Limb (tissue), 2 donors: ENCODE data around the gene TFG.

Source experiments
- DNase-seq, 2 donors: peaks; one replicate each; pipeline ENCODE4 v3.0.0-alpha.2; 2016; ENCODE audit errors: extremely low spot score in 2 of 2

Gene TFG

DNA sequence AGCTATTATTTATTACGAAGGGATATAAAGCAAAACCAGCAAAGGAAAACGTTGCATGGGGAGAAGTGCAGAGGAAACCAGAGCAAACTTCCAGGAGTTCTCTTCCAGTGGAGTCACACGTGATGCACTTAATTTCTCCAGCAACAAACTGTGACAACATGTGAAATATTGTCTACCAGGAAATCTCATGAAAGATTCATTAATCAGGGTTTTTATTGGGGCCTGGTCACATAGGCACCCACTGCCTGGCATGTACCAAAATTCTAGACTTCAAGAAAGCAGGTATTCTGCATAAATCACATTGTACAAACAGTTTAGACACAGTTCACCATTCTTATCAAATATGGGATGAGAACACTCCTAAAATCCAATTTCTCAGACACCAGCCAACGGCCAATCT, 5.4 kb upstream of the TFG start:
- no peak for DNase-seq

DNA sequence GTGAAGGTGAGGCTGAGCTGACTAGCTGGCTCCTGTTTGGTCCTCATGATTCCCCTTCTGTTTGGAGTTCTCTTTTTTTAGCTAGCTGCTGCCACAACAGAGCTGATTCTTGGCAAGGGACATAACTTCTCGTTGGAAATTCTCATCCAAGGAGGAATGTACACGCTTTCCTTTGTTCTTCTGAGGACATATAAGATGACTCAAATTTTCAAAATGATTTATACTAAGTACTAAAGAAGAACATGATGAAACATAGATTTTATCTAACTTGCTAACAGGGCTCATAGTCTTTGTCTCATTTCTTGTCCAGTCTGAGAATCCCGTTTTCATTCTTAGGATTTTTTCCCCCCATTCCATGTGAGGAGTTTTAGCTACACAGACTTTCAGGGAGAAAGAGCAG, 2.9 kb upstream of the TFG start:
- DNase-seq = no peak

DNA sequence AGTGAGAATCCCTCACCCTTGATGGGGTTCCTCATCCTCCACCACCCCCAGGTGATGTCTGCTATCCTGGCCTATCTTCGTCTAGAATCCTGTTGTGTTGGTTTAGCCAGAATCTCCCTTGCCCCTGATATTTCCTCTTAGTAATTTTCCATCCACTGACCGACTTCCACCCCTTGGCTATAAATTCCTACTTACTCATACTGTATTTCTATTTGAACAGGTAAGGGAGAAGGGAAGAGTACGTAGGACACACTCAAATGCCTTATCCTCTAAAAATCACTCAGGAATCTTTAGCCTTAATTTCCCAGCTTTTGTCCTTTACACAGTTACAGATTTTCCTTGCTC, 678 bp upstream of the TFG start:
- no peak for DNase-seq

DNA sequence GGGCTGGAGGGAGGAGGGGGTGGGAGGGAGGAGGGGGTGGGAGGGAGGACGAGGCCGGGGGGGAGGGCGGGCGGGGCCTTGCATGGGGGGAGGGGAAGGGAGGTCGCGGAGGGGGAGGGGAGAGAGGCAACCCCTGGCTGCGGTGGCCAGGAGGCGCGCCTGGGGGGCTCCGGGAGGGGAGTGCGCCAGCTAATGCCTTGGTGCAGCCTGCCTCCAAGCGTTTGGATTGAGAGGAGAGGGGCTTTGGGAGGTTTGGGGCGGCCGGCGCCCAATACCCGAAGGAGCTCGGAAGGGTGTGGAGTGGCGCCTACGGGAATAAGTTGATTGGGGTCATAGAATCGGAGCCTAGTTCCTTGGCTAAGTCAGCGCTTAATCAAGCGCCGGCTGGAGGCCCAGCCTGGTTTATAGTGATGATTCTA, 557 bp downstream of the TFG start:
- DNase-seq = peak; percentile 78 to 86

DNA sequence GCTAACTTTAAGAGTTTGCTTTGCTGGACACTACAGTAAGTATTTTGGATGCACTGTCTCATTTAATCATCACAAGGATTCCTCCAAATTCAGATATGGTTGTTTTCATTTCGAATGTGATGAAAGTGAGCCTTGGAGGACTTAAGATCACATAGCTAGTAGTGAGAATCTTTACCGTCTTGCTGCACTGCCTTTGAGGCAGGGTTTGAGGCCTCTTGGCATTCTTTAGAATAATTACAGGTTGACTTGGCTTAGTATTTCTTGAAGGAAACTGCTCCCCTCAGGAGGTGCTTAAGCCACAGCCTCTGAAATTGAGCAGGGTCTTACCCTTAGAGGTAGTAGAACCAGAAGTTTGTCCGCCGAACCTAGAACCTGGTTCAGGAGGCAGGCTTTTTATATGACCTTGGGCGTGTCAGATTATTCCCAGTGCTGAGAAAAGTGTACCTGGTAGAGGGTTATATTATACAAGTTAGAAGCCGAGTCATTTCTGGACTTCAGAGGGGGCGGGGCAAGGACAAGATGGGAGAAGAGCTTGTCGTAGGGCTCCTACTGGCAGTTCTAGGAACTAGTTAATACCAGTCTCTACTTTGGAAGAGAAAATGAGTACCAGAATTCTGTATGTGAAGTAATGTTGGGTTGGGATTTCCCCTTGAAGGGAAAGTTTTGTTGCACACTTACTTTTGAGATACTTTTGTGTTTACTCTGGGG, 1.1 kb downstream of the TFG start:
- DNase-seq = peak; percentile 48 to 60

DNA sequence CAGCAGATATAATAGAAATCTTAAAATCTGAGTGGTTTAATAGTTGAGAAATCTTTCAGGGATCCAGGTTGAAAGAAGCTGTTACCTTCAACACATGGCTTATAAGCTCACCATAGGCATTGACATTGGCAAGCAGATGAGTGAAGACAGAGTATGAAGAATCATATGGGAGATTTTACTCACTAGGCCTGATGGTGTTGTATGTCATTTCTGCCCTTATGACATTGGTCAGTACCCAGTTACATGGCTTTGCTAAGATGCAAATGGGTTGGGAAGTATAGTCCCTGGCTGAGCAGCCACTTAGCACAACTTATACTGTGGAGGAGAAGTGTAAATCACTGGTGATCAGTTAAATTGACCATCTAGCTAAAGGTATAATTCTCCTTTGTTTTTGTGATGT, 5.9 kb downstream of the TFG start:
- DNase-seq = no peak

DNA sequence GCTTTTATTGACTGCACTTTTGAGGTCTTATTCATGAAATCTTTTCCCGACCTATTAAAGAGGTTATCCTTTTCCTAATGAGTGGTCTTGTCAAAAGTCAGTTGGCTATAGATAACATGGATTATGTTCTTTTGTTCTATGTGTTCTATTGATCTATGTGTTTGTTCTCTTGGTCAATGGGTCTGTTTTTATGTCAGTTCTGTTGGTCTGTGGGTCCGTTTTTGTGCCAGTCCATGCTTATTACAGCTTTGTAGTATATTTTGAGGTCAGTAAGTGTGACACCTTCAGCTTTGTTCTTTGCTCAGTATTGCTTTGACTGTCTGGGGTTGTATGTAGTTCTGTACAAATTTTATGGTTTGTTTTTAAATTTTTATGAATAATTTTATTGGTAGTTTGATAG, 7.8 kb downstream of the TFG start:
- DNase-seq = no peak

DNA sequence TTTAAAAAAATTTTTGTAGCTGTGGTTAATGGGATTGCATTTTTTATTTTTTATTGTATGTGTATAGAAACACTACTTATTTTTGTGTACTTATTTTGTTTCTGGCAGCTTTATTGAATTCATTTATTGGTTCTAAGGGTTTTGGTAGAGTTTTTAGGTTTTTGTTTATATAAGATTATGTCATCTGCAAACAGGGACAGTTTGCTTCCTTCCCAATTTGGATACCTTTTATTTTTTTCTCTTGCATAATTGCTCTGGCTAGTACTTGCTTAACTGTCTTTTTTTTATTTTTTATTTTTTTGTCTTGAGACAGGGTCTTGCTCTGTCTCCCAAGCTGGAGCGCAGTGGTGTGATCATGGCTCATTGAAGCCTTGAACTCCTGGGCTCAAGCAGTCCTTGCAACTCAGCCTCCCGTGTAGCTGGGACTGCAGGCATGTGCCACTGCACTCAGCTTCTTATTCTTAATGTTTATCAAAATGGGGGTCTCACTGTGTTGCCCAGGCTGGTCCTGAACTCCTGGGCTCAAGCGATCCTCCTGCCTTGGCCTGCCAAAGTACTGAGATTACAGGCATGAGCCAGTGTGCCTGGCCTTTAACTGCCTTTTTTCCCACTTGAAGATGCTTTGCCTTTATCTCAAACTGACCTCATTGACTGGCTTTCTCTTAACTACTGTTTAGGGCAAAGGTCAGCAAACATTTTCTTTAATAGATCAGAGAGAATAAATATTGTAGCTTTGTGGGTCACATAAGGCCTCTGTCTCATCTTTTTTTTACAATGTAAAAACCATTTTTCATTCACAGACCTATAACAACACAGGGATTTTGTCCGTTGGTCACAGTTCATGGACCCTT, 8.6 kb downstream of the TFG start:
- DNase-seq = no peak

DNA sequence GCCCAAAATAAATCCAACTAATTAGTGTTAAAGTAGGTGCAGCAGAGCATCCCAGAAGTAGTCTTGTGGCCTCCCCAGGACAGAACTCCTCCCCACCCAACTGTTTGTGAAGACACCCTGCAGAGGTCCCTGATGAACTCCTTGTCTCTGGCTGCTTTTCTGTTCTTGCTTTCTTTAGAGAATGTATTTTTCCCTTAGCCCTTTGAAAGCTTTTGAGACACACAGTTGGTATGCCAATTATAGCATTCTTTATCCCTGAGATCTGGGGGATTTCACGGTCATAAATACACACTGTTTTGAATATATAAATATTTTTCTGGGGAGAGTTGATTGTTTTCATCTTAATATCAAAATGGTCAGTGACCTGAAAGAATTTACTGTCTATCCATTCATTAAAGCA, 9.8 kb downstream of the TFG start:
- no peak for DNase-seq

DNA sequence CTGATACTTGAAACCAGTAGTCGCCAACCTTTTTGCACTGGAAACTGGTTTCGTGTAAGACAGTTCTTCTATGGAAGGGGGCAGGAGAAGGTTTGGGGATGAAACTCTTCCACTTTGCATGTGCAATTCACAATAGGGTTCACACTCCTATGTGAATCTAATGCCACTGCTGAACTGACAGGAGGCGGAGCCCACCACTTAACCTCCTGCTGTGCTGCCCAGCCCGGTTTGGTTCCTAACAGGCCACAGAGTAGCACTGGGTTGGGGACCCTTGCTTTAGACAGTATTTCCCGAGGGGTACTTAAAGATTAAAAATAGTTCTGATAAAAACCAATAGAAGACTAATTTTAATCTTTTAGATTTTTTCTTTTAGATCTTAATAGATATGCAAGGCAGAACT, 11.1 kb downstream of the TFG start:
- DNase-seq = no peak

DNA sequence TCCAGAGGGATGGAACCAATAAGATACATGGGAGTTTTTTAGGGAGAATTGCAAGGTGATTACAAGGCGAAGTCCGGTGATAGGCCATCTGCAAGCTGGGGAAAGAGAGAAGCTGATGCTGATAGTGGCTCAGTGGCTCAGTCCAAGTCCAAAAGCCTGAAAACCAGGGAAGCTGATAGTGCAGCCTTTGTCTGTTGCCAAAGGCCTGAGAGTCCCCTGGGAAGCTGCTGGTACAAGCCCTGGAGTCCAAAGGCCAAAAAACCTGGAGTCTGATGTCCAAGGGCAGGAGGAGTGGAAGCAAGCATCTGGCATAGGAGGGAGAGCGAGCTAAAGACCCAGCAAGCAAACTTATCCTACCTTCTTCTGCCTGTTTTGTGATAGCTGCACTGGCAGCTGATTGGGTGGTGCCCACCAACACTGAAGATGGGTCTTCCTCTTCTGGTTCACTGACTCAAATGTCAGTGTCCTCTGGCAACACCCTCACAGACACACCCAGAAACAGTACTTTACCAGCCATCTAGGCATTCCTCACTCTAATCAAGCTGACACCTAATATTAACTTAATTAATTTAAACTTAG, 16.7 kb downstream of the TFG start:
- no peak for DNase-seq

DNA sequence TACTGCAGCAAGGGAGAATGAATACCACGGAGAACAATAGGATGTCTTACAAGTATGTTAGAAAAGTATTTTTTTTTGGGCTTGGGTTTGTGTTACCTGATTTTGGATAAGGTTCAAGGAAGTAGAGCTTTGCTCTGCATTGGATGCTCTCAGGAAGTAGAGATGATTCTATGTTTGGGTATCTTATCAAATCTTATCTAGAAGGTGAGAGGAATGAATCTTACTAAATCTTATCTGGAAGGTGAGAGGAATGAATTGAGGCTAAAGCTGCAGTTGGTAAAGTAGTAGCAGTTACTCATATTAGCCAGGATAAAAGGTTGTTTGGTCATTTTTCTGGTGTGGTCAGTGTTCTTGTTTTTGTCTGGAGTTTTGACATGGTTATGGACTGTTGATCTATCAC, 17.4 kb downstream of the TFG start:
- no peak for DNase-seq

DNA sequence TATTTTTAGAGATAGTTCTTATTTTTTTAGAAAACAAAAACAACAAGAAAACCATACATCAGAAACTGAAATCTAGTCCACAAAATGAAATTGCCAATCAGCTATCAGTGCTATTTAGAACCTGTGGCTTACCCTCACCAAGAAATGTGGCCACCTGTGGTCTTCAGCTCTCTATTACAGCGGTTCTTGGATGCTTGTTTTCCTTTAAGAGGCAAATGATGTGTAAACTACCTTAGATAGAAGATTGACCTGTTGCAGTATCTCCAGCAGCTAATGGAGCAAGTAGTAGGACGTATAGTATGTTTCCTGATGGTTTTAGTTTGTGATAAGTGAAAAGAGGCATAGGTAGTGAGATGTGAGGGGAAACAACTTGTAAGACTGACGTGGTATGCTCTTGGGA, 21.2 kb downstream of the TFG start:
- no peak for DNase-seq

DNA sequence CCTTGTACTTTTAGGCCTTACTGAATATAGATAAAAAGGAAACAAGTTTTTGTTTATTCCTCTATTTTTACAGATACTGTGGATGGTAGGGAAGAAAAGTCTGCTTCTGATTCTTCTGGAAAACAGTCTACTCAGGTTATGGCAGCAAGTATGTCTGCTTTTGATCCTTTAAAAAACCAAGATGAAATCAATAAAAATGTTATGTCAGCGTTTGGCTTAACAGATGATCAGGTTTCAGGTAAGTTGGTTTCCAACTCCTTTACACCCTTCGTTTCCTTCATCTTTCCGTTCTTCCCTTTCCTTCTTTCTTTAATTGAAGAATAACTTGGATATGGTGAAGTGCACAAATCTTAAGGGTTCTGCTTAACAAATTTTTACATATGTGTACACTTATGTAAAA, 23.1 kb downstream of the TFG start:
- DNase-seq = no peak

DNA sequence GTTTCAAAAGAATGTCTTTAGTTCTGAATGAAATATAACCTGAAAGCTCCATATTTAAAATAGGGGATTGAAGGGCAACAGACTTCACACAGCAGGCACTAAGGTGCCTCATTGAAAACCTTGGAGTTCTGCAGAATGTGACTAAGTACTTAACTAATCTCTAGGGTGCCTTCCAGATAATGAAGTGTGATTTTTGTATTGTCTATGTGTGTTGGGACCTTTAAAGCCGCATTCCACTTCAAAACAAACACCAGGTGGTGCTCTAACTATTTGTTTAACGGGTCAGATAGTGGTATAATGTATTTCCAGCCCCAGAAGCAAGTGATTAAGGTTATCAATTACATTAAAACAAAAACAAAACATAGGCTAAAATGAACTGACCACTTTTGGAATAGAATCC, 28.0 kb downstream of the TFG start:
- DNase-seq = no peak

DNA sequence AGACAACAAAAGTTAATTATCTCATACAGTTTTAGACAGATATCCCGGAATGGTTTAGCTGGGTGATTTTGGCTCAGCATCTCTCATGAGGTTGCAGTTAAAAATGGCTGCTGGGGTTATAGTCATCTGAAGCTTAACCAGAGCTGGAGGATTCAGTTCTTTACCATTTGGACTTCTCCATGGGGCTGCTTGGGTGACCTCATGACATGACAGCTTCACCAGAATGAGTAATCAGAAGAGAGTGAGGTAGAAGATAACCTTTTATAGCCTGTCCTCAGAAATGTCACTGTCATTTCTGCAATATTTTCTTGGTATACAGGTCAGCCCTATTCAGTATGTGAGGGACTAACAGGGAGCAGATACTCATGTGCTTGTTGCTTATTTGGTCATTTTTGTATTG, 30.9 kb downstream of the TFG start:
- DNase-seq = no peak

DNA sequence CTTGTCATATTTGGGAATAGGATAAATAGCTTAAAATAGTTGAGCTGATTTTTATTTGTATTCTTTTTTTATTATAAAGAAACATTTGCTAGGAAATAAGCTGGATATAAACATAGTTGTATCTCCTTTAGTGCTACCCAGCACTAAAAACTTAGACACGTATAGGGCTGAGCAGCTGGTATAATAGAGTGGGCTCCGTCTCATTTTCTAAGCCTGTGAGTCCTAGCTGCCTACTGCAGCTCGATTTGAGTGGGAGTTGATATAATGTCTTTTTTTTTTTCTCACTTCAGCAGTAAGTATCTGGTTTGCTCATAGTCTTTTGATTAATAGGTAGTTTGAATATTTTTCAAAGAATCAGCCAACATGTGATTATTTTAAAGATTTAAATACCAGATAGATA, 34.2 kb downstream of the TFG start:
- DNase-seq = no peak

DNA sequence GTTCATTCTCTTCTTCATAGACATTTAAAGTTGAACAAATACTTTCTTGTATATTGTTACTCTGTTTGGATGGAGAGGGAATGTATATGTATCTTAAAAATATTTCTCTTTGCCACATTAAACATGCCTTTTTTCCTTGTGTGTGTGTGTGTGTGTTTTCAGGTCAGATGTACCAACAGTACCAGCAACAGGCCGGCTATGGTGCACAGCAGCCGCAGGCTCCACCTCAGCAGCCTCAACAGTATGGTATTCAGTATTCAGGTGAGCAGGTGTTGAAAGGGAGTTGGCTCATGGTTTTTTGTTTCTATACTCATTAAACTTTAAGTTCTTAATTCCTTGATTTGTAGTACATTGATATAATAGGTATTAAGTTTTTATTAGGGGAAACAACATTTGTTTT, 35.4 kb downstream of the TFG start:
- DNase-seq = no peak

DNA sequence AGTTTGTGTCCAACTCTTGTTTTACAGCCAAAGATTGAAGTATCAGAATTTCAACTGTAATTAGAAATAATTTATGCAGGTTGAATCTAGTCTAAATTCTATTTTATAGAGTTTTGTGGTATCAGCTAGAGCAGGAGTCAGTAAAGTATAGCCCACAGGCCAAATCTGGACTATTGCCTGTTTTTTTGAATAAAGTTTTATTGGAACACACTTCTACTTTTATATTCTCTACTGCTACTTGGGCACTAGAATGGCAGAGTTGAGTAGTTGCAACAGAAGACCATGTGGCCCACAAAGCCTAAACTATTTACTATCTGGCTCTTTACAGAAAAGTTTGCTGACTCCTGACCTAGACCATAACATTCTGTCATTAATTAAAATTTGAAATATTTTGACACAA, 36.3 kb downstream of the TFG start:
- no peak for DNase-seq

DNA sequence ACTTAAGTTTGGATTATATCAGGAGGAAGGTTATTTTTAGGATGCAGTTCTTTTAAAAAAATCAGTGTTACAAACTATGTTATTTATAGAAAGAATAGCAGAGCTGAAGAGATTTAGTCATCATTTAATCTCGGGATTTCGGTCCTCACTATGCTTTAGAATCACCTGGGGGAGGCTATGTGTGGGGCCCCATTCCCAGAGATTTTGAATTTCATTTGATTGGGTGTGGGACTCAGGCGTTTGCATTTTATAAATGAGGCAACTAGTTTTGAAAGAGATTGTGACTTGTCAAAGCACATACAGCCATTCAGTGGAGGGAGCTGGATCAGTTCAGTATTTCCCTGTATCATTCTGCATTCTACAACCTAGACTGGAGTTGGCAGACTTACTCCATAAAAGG, 36.8 kb downstream of the TFG start:
- no peak for DNase-seq

DNA sequence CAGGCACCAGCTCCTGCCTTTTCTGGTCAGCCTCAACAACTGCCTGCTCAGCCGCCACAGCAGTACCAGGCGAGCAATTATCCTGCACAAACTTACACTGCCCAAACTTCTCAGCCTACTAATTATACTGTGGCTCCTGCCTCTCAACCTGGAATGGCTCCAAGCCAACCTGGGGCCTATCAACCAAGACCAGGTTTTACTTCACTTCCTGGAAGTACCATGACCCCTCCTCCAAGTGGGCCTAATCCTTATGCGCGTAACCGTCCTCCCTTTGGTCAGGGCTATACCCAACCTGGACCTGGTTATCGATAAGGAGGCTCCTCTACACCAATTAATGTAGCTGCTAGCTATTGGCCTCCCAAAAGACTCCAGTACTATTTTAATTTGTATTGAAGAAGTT, 38.9 kb downstream of the TFG start:
- no peak for DNase-seq

DNA sequence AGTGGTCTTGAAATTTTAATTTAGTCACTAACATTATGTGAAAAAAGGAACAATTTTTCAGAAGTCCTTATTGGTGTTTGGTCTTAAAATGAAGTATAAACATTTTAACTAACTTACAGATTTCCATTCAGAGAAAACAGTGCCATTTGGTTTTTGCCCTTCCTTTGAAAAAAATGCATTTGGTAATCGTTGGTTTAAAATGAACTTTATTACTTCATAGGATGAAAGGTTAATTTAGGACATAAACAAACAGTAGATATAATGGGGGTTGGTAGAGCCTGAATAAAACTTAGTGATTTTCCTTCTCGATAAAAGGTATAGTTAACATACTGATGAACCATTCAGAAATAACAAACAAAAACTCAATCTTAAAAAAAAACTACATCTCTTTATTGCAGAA, 39.7 kb downstream of the TFG start:
- DNase-seq = no peak

DNA sequence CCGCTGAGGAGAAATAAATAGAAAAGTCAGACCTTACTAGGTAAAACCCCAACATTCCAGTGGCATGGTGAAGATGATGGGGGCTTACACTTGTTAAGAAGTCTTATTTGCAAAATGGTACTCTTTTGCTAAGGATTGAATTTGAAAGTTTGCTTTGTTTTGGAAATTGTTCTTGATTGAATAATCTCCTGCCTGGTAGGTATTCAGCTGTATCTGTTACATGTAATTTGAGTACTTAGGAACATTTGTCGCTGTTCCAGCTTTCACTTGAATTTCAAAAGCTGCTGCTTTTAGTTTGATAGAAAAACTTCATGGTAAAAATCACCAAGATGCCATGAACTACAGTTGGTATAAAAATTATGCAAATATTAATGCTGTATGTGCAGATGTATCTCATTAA, 44.6 kb downstream of the TFG start:
- no peak for DNase-seq
